NCI-H1105 (cell line): ENCODE data around the gene C3orf20.
"Not testable (repeated sequence)": the region's sequence is repeated elsewhere in the genome, so short reads cannot be mapped to it uniquely, and the experiment has no call there.

Experiments
- DNase-seq: peaks from one replicate; lab custom pipeline; 2025; lab: John Stamatoyannopoulos, UW

Gene C3orf20

GRCh38 chr3:14650193-14650592, 24.7 kb upstream of the C3orf20 start:
- no peak for DNase-seq

- peak; percentile 92 for DNase-seq
Measured at GRCh38 chr3:14651440-14652251, 23.3 kb upstream of the C3orf20 start, which contains the start of gene CCDC174. TSS of gene CCDC174 (plus strand) at chr3:14651762. CDS start at chr3:14651837, 75 bp downstream.

GRCh38 chr3:14652360-14652907, 22.5 kb upstream of the C3orf20 start:
- DNase-seq, result not testable (repeated sequence)

GRCh38 chr3:14657579-14657978, 17.4 kb upstream of the C3orf20 start:
- no peak for DNase-seq

- DNase-seq, result no peak
Measured at GRCh38 chr3:14658978-14659377, 16.0 kb upstream of the C3orf20 start.

GRCh38 chr3:14660942-14661341, 14.0 kb upstream of the C3orf20 start:
- no peak for DNase-seq

- no peak for DNase-seq
Measured at GRCh38 chr3:14663396-14664135, 11.4 kb upstream of the C3orf20 start.

GRCh38 chr3:14664170-14664569, 10.8 kb upstream of the C3orf20 start:
- DNase-seq, result no peak

- no peak for DNase-seq
Measured at GRCh38 chr3:14672588-14672987, 2.4 kb upstream of the C3orf20 start.

GRCh38 chr3:14676881-14677280, 1.9 kb downstream of the C3orf20 start:
- DNase-seq, result no peak

- DNase-seq, result no peak
Measured at GRCh38 chr3:14678015-14678503, 3.1 kb downstream of the C3orf20 start.

- no peak for DNase-seq
Measured at GRCh38 chr3:14680115-14680514, 5.2 kb downstream of the C3orf20 start.

- no peak for DNase-seq
Measured at GRCh38 chr3:14680716-14681115, 5.8 kb downstream of the C3orf20 start.

GRCh38 chr3:14684447-14684846, 9.5 kb downstream of the C3orf20 start:
- no peak for DNase-seq

GRCh38 chr3:14685179-14685578, 10.2 kb downstream of the C3orf20 start:
- no peak for DNase-seq

- DNase-seq, result no peak
Measured at GRCh38 chr3:14687360-14687759, 12.4 kb downstream of the C3orf20 start.

- DNase-seq, result no peak
Measured at GRCh38 chr3:14688525-14688924, 13.6 kb downstream of the C3orf20 start.

- DNase-seq, result no peak
Measured at GRCh38 chr3:14689247-14689980, 14.5 kb downstream of the C3orf20 start.

GRCh38 chr3:14691239-14691638, 16.3 kb downstream of the C3orf20 start:
- DNase-seq, result no peak

GRCh38 chr3:14691719-14692118, 16.8 kb downstream of the C3orf20 start:
- DNase-seq, result no peak

- DNase-seq, result no peak
Measured at GRCh38 chr3:14698601-14699244, 23.8 kb downstream of the C3orf20 start.

GRCh38 chr3:14699643-14700042, 24.7 kb downstream of the C3orf20 start:
- DNase-seq, result no peak
